ENCODE data around the gene TBCD.

Gene TBCD

DNA sequence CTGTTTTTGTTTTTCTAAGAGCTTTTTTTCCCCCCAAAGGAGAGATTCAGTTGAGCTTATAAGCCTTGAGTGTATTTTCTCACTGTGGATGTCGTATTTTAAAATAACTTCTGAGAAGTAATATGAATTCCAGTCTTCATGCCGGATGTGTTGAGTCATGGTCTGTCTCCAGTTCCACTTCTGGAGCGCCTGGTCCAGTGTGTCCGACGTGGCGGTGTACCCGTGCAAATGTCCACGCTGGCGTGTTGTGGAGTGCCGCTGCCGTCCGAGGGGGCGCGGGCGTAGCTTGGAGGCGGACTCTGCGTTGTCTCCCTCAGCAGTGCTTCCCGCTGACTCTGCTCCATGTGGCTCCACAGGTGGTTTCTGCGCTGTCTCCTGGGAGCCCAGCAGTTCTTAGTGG, 148.9 kb downstream of the TBCD start:
- TF ChIP-seq, protein P1, sequence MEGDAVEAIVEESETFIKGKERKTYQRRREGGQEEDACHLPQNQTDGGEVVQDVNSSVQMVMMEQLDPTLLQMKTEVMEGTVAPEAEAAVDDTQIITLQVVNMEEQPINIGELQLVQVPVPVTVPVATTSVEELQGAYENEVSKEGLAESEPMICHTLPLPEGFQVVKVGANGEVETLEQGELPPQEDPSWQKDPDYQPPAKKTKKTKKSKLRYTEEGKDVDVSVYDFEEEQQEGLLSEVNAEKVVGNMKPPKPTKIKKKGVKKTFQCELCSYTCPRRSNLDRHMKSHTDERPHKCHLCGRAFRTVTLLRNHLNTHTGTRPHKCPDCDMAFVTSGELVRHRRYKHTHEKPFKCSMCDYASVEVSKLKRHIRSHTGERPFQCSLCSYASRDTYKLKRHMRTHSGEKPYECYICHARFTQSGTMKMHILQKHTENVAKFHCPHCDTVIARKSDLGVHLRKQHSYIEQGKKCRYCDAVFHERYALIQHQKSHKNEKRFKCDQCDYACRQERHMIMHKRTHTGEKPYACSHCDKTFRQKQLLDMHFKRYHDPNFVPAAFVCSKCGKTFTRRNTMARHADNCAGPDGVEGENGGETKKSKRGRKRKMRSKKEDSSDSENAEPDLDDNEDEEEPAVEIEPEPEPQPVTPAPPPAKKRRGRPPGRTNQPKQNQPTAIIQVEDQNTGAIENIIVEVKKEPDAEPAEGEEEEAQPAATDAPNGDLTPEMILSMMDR (IDR thresholded peaks at IDR 0.05; ENCODE audit: borderline replicate concordance, control extremely low read depth, extremely low read depth, insufficient read depth, missing control alignments) = no peak
- DNase-seq (ENCODE audit: low spot score) = no peak
- in situ Hi-C loops (cut with MboI; ENCODE audit: low sequenced_read_pairs, unreplicated experiment) = no loop called here

GRCh38 chr17:82901356-82901755, 149.5 kb downstream of the TBCD start:
- TF ChIP-seq, protein P1 (IDR thresholded peaks at IDR 0.05; ENCODE audit: borderline replicate concordance, control extremely low read depth, extremely low read depth, insufficient read depth, missing control alignments) = no peak
- in situ Hi-C loops (cut with MboI; ENCODE audit: low sequenced_read_pairs, unreplicated experiment) = no loop called here

DNA sequence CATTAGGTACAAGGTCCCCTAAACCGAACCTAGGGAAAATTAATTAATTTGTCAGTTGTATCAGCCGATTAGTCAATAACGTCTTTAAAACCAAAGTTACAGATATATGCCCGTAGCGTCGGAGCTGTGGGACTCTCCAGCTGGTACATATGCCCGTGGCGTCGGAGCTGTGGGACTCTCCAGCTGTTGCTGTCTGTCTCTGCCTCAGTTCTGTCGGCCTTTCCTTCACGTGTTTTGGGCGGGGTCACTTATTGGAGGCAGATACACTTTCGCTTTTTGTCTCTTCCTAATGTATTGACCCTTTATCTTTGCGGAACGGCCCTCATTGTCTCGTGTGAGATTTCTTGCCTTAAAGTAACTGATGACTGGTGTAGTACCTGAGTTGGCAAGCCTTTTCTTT, 150.0 kb downstream of the TBCD start:
- in situ Hi-C loops (cut with MboI; ENCODE audit: low sequenced_read_pairs, unreplicated experiment) = no loop called here
- DNase-seq (ENCODE audit: low spot score) = no peak
- TF ChIP-seq, protein P1 (IDR thresholded peaks at IDR 0.05; ENCODE audit: borderline replicate concordance, control extremely low read depth, extremely low read depth, insufficient read depth, missing control alignments) = no peak

More at GRCh38 chr17:82901356-82901755, 149.5 kb downstream of the TBCD start:
- no peak for DNase-seq (ENCODE audit: low spot score)

DNA sequence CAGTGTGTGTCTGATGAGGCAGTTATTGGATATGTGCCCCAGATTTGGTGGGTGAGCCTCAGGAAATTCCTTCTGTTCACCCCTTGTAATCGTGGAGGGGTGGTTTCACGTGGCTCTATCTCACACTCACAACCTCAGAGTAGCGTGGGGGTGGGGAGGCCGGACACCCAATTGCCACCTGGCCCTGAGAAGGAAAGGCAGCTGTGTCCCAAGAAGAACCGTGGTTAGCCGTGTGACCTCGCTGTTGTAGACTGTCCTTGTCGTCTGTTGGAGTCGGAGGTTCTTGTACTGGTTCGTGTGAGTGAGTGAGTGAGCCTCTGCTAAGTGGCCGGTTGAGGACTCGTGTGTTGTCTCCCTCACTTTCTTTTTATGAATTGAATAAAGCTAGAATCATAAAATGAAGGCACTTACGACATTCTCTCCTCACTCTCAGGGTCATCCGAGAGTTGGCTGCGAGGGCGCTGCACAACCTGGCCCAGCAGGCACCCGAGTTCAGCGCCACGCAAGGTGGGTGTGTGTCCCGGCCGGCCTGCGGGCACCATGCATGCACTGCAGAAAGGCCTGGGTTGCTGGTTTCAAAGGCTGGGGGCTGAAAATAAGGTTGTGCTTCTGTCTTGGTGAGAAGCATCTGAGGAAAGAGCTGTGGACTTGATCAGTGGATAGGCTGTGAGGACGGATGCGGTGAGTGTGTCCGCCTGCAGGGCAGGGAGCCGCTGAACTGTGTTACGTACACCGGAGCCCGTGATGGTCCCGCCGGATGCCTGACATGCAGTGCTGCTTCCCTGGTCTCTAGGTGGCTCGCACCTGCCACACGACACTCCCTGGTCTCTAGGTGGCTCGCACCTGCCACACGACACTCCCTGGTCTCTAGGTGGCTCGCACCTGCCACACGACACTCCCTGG, 151.4 kb downstream of the TBCD start:
- no peak for DNase-seq (ENCODE audit: low spot score)
- in situ Hi-C loops (cut with MboI; ENCODE audit: low sequenced_read_pairs, unreplicated experiment) = no loop called here
- TF ChIP-seq, protein P1 (IDR thresholded peaks at IDR 0.05; ENCODE audit: borderline replicate concordance, control extremely low read depth, extremely low read depth, insufficient read depth, missing control alignments) = no peak

GRCh38 chr17:82905130-82905529, 153.3 kb downstream of the TBCD start:
- in situ Hi-C loops (cut with MboI; ENCODE audit: low sequenced_read_pairs, unreplicated experiment) = no loop called here
- no peak for DNase-seq (ENCODE audit: low spot score)
- TF ChIP-seq, protein P1 (IDR thresholded peaks at IDR 0.05; ENCODE audit: borderline replicate concordance, control extremely low read depth, extremely low read depth, insufficient read depth, missing control alignments) = no peak

- no peak for DNase-seq (ENCODE audit: low spot score)
- in situ Hi-C loops (cut with MboI; ENCODE audit: low sequenced_read_pairs, unreplicated experiment) = no loop called here
- TF ChIP-seq, protein P1 (IDR thresholded peaks at IDR 0.05; ENCODE audit: borderline replicate concordance, control extremely low read depth, extremely low read depth, insufficient read depth, missing control alignments) = no peak
Measured at GRCh38 chr17:82907797-82908542, 156.1 kb downstream of the TBCD start.

Measured in GM13976 (cell line).